Upper lobe of right lung (tissue), 1 donor: ENCODE results near the gene CCDC88C. TPM values are rescaled to one million over a fixed set of nuclear protein-coding genes. Genes with fewer than 3 reads are reported as not detected.

ENCODE experiments used
- ATAC-seq: fragments of 200-7000 bp; cut with Tn5 transposase; one replicate; pipeline ENCODE4 v1.9.1; 2020; ENCODE audit warnings: mild to moderate bottlenecking, moderate library complexity
- DNase-seq: peaks from one replicate; pipeline ENCODE4 v3.0.0-alpha.2; 2020
- H3K27ac ChIP-seq: fragments of 200-600 bp; one replicate; pipeline ENCODE4 v1.8.0; 2022
- H3K27me3 ChIP-seq: fragments of 200-600 bp; one replicate; pipeline ENCODE4 v1.8.0; 2022; ENCODE audit warnings: mild to moderate bottlenecking
- H3K36me3 ChIP-seq: fragments of 200-600 bp; one replicate; pipeline ENCODE4 v1.8.0; 2022
- H3K4me1 ChIP-seq: fragments of 200-600 bp; one replicate; pipeline ENCODE4 v1.8.0; 2022
- H3K4me3 ChIP-seq: fragments of 200-600 bp; one replicate; pipeline ENCODE4 v1.8.0; 2022; ENCODE audit warnings: mild to moderate bottlenecking
- H3K9me3 ChIP-seq: fragments of 200-600 bp; one replicate; pipeline ENCODE4 v1.8.0; 2022
- CTCF ChIP-seq: fragments of 200-600 bp; IDR thresholded peaks from one replicate; pipeline ENCODE4 v1.8.0; 2022; ENCODE audit warnings: antibody characterized with exemption
- intact Hi-C: fragments of 100-400 bp; cut with DNase I; formaldehyde crosslinking; loops from one replicate; pipeline ENCODE4 v1.11.0; 2022
- total RNA-seq: library from RNA; stranded (reverse); fragmentation: NEBNext Ultra II Directional; extraction: Animal tissue kit (Norgen Biotek cat#: 25700); gene quantifications from one replicate; pipeline ENCODE4 v1.2.1, GENCODE V29; 2021
- donor health status: DM: no; HTN: yes; CAD: no; lungs with severe emphysema.

The CCDC88C gene
- total RNA-seq, 1 donor from 2014 or later = 34.1 TPM

GRCh38 chr14:91387169-91387835 lies 30.3 kb downstream of the CCDC88C start:
- DNase-seq = no peak

GRCh38 chr14:91385697-91386096 lies 31.9 kb downstream of the CCDC88C start:
- no peak for TF ChIP-seq CTCF
- DNase-seq (no peak), ATAC-seq (no peak)
- H3K27me3 ChIP-seq = no peaks in the 10 kb centered on the region
- intact Hi-C loops = no loop called here
- H3K4me1 ChIP-seq = peaks cover 18% of the 10 kb centered on the region
- H3K36me3 ChIP-seq = no peaks in the 10 kb centered on the region
- H3K9me3 ChIP-seq = no peaks in the 10 kb centered on the region
- no peak overlapping the region for H3K27ac ChIP-seq
- H3K4me3 ChIP-seq = no peak overlapping the region

More at GRCh38 chr14:91387169-91387835, 30.3 kb downstream of the CCDC88C start:
- Histone ChIP-seq H3K36me3 (no peaks in the 10 kb centered on the region), H3K4me3 (no peak overlapping the region), H3K27ac (no peak overlapping the region), H3K27me3 (no peaks in the 10 kb centered on the region), H3K9me3 (no peaks in the 10 kb centered on the region), H3K4me1 (peaks cover 14% of the 10 kb centered on the region)
- intact Hi-C loops = no loop called here
- ATAC-seq = no peak
- no peak for TF ChIP-seq CTCF

- TF ChIP-seq CTCF = no peak
- Histone ChIP-seq H3K27ac (no peak overlapping the region), H3K9me3 (no peaks in the 10 kb centered on the region), H3K36me3 (no peaks in the 10 kb centered on the region), H3K4me3 (no peak overlapping the region), H3K4me1 (peaks cover 20% of the 10 kb centered on the region), H3K27me3 (no peaks in the 10 kb centered on the region)
- DNase-seq (no peak), ATAC-seq (no peak)
- intact Hi-C loops = no loop called here
These were observed 32.4 kb downstream of the CCDC88C start for GRCh38 chr14:91385224-91385623.

- no peak for TF ChIP-seq CTCF
- Histone ChIP-seq H3K36me3 (no peaks in the 10 kb centered on the region), H3K4me1 (peaks cover 27% of the 10 kb centered on the region), H3K27ac (no peak overlapping the region), H3K27me3 (no peaks in the 10 kb centered on the region), H3K4me3 (no peak overlapping the region), H3K9me3 (no peaks in the 10 kb centered on the region)
- intact Hi-C loops = no loop called here
- DNase-seq (no peak), ATAC-seq (no peak)
These were observed 34.2 kb downstream of the CCDC88C start for GRCh38 chr14:91383439-91383838.

- Histone ChIP-seq H3K4me1 (peaks cover 33% of the 10 kb centered on the region), H3K4me3 (no peak overlapping the region), H3K36me3 (no peaks in the 10 kb centered on the region), H3K27ac (no peak overlapping the region), H3K9me3 (no peaks in the 10 kb centered on the region), H3K27me3 (no peaks in the 10 kb centered on the region)
- ATAC-seq = no peak
- intact Hi-C loops = no loop called here
- TF ChIP-seq CTCF = no peak
- DNase-seq = no peak
These were observed 35.6 kb downstream of the CCDC88C start for GRCh38 chr14:91381801-91382670.
